HG03439 (cell line): ENCODE results near the gene SGPL1.
"Not testable (repeated sequence)": the region's sequence is repeated elsewhere in the genome, so short reads cannot be mapped to it uniquely, and the experiment has no call there.

ENCODE experiments used
- ATAC-seq: cut with Tn5 transposase; IDR thresholded peaks from one replicate; pipeline ENCODE4 v1.9.1; 2021; ENCODE audit warnings: mild to moderate bottlenecking, moderate library complexity; ENCODE audit not compliant: unreplicated experiment

SGPL1 gene

GRCh38 chr10:70815504-70816219, at the start of gene SGPL1:
SGPL1 (plus strand) TSS chr10:70815948; CDS start chr10:70816854, 906 bp downstream.
- ATAC-seq = peak; percentile 84

- ATAC-seq = not testable (repeated sequence)
Observed at GRCh38 chr10:70768026-70768685, 47.6 kb upstream of the SGPL1 start.

- ATAC-seq = no peak
Observed at GRCh38 chr10:70769121-70769520, 46.6 kb upstream of the SGPL1 start.

- no peak for ATAC-seq
Observed at GRCh38 chr10:70770001-70770400, 45.7 kb upstream of the SGPL1 start.

GRCh38 chr10:70770516-70770915, 45.2 kb upstream of the SGPL1 start:
- not testable (repeated sequence) for ATAC-seq

GRCh38 chr10:70771311-70772194, 44.2 kb upstream of the SGPL1 start:
- ATAC-seq = no peak

GRCh38 chr10:70772627-70773026, 43.1 kb upstream of the SGPL1 start:
- ATAC-seq = no peak

GRCh38 chr10:70773461-70773860, 42.3 kb upstream of the SGPL1 start:
- ATAC-seq = no peak

- no peak for ATAC-seq
Observed at GRCh38 chr10:70773965-70774809, 41.6 kb upstream of the SGPL1 start.

- no peak for ATAC-seq
Observed at GRCh38 chr10:70774810-70775678, 40.7 kb upstream of the SGPL1 start.

- no peak for ATAC-seq
Observed at GRCh38 chr10:70775679-70776454, 39.9 kb upstream of the SGPL1 start.

- no peak for ATAC-seq
Observed at GRCh38 chr10:70776455-70777005, 39.2 kb upstream of the SGPL1 start.

GRCh38 chr10:70777063-70777875, 38.5 kb upstream of the SGPL1 start:
- ATAC-seq = no peak

GRCh38 chr10:70778267-70778924, 37.4 kb upstream of the SGPL1 start:
- no peak for ATAC-seq

GRCh38 chr10:70779088-70779487, 36.7 kb upstream of the SGPL1 start:
- no peak for ATAC-seq

GRCh38 chr10:70779511-70780369, 36.0 kb upstream of the SGPL1 start:
- no peak for ATAC-seq
